Measurements from ENCODE around the gene NID1. TPM values are rescaled to one million over a fixed set of nuclear protein-coding genes. Genes with fewer than 3 reads are reported as not detected.

Gene NID1
- total RNA-seq, 2 experiments from 2014 or later: 0.05 TPM; not detected in 1

- CTCF ChIA-PET: interaction anchor here (1.5 to 2.4 kb wide), 3 partner anchors 12 to 97 kb away, joined by 3 to 10 read pairs (median 4); no protein-coding TSS in a partner anchor
- H3K4me1 Mint-ChIP-seq (ENCODE audit: low read depth): peaks cover 38% of the 10 kb centered on the region
Measured at GRCh38 chr1:235940285-235940684, 124.6 kb downstream of the NID1 start.

GRCh38 chr1:235939480-235939775 is 125.5 kb downstream of the NID1 start:
- ATAC-seq (no peak), DNase-seq (no peak)
- ChIA-PET CTCF (interaction anchor here (1.0 to 3.4 kb wide), 5 partner anchors 12 to 96 kb away, joined by 3 to 10 read pairs (median 4); no protein-coding TSS in a partner anchor), POLR2A (no interaction called here)
- no peaks in the 10 kb centered on the region for H3K9me3 Mint-ChIP-seq (ENCODE audit: insufficient read depth)
- peak overlapping the region; percentile 35 for H3K27ac Mint-ChIP-seq
- H3K4me3 Mint-ChIP-seq: no peak overlapping the region
- peaks cover 3% of the 10 kb centered on the region for H3K36me3 Mint-ChIP-seq (ENCODE audit: low read depth)
- H3K27me3 Mint-ChIP-seq (ENCODE audit: low read depth): peaks cover 3% of the 10 kb centered on the region
- H3K4me1 Mint-ChIP-seq (ENCODE audit: low read depth): peaks cover 42% of the 10 kb centered on the region

More at GRCh38 chr1:235940285-235940684, 124.6 kb downstream of the NID1 start:
- DNase-seq (no peak), ATAC-seq (no peak)
- H3K9me3 Mint-ChIP-seq (ENCODE audit: insufficient read depth): no peaks in the 10 kb centered on the region
- H3K27me3 Mint-ChIP-seq (ENCODE audit: low read depth): no peaks in the 10 kb centered on the region
- POLR2A ChIA-PET: no interaction called here
- no peak overlapping the region for H3K4me3 Mint-ChIP-seq
- peaks cover 3% of the 10 kb centered on the region for H3K36me3 Mint-ChIP-seq (ENCODE audit: low read depth)
- H3K27ac Mint-ChIP-seq: no peak overlapping the region

- DNase-seq: no peak
- ATAC-seq: peak; percentile 31
- Mint-ChIP-seq H3K27me3 (ENCODE audit: low read depth) (peaks cover 3% of the 10 kb centered on the region), H3K9me3 (ENCODE audit: insufficient read depth) (no peaks in the 10 kb centered on the region), H3K4me1 (ENCODE audit: low read depth) (peaks cover 42% of the 10 kb centered on the region), H3K4me3 (peak overlapping the region; percentile 41), H3K36me3 (ENCODE audit: low read depth) (peaks cover 3% of the 10 kb centered on the region), H3K27ac (peak overlapping the region; percentile 79)
- ChIA-PET CTCF (interaction anchor here (0.9 to 3.4 kb wide), 7 partner anchors 13 to 96 kb away, joined by 3 to 10 read pairs (median 3); partner anchors contain the start of gene LYST), POLR2A (interaction anchor here (1.1 kb wide), 1 partner anchor 15 kb away, joined by 3 read pairs; no protein-coding TSS in a partner anchor)
Measured at GRCh38 chr1:235938709-235939479, 126.0 kb downstream of the NID1 start.

GRCh38 chr1:235937123-235937522 is 127.8 kb downstream of the NID1 start:
- Mint-ChIP-seq H3K36me3 (ENCODE audit: low read depth) (peaks cover 3% of the 10 kb centered on the region), H3K4me1 (ENCODE audit: low read depth) (peaks cover 57% of the 10 kb centered on the region), H3K27ac (peak overlapping the region; percentile 67), H3K4me3 (no peak overlapping the region), H3K9me3 (ENCODE audit: insufficient read depth) (no peaks in the 10 kb centered on the region), H3K27me3 (ENCODE audit: low read depth) (peaks cover 3% of the 10 kb centered on the region)
- DNase-seq (no peak), ATAC-seq (no peak)
- POLR2A ChIA-PET: interaction anchor here (1.4 kb wide), 1 partner anchor 30 kb away, joined by 3 read pairs; no protein-coding TSS in a partner anchor
- CTCF ChIA-PET: interaction anchor here (3.4 kb wide), 1 partner anchor 72 kb away, joined by 10 read pairs; no protein-coding TSS in a partner anchor

- Mint-ChIP-seq H3K36me3 (ENCODE audit: low read depth) (peaks cover 3% of the 10 kb centered on the region), H3K4me1 (ENCODE audit: low read depth) (peaks cover 64% of the 10 kb centered on the region), H3K27me3 (ENCODE audit: low read depth) (peaks cover 3% of the 10 kb centered on the region), H3K27ac (no peak overlapping the region), H3K4me3 (no peak overlapping the region), H3K9me3 (ENCODE audit: insufficient read depth) (no peaks in the 10 kb centered on the region)
- CTCF ChIA-PET: interaction anchor here (1.0 to 1.5 kb wide), 2 partner anchors 12 to 36 kb away, joined by 3 to 4 read pairs; no protein-coding TSS in a partner anchor
- DNase-seq (no peak), ATAC-seq (no peak)
- POLR2A ChIA-PET: interaction anchor here (1.4 kb wide), 1 partner anchor 28 kb away, joined by 3 read pairs; no protein-coding TSS in a partner anchor
Measured at GRCh38 chr1:235935235-235936225, 129.4 kb downstream of the NID1 start.

GRCh38 chr1:235933766-235934116 is 131.1 kb downstream of the NID1 start:
- CTCF ChIA-PET: interaction anchor here (1.4 to 2.0 kb wide), 4 partner anchors 10 to 38 kb away, joined by 3 to 8 read pairs (median 4); no protein-coding TSS in a partner anchor
- no peak overlapping the region for H3K4me3 Mint-ChIP-seq
- H3K9me3 Mint-ChIP-seq (ENCODE audit: insufficient read depth): no peaks in the 10 kb centered on the region
- H3K4me1 Mint-ChIP-seq (ENCODE audit: low read depth): peaks cover 53% of the 10 kb centered on the region
- DNase-seq (no peak), ATAC-seq (no peak)
- peaks cover 3% of the 10 kb centered on the region for H3K36me3 Mint-ChIP-seq (ENCODE audit: low read depth)
- H3K27ac Mint-ChIP-seq: no peak overlapping the region
- POLR2A ChIA-PET: no interaction called here
- H3K27me3 Mint-ChIP-seq (ENCODE audit: low read depth): peaks cover 3% of the 10 kb centered on the region

GRCh38 chr1:235933017-235933765 is 131.7 kb downstream of the NID1 start:
- no peak for ATAC-seq
- ChIA-PET CTCF (interaction anchor here (1.0 to 2.0 kb wide), 5 partner anchors 9 to 39 kb away, joined by 3 to 8 read pairs (median 4); no protein-coding TSS in a partner anchor), POLR2A (no interaction called here)
- H3K4me1 Mint-ChIP-seq (ENCODE audit: low read depth): peaks cover 48% of the 10 kb centered on the region
- H3K27me3 Mint-ChIP-seq (ENCODE audit: low read depth): peaks cover 3% of the 10 kb centered on the region
- DNase-seq: no peak
- no peaks in the 10 kb centered on the region for H3K9me3 Mint-ChIP-seq (ENCODE audit: insufficient read depth)
- H3K27ac Mint-ChIP-seq: no peak overlapping the region
- H3K4me3 Mint-ChIP-seq: no peak overlapping the region
- no peaks in the 10 kb centered on the region for H3K36me3 Mint-ChIP-seq (ENCODE audit: low read depth)

- H3K27ac Mint-ChIP-seq: peak overlapping the region; percentile 35
- no peak for DNase-seq
- no peaks in the 10 kb centered on the region for H3K9me3 Mint-ChIP-seq (ENCODE audit: insufficient read depth)
- ChIA-PET CTCF (interaction anchor here (0.8 to 1.3 kb wide), 4 partner anchors 8 to 40 kb away, joined by 3 to 7 read pairs (median 4); no protein-coding TSS in a partner anchor), POLR2A (interaction anchor here (0.8 kb wide), 1 partner anchor 65 kb away, joined by 4 read pairs; the partner anchor contains the start of gene LYST)
- H3K27me3 Mint-ChIP-seq (ENCODE audit: low read depth): peaks cover 3% of the 10 kb centered on the region
- no peak overlapping the region for H3K4me3 Mint-ChIP-seq
- no peak for ATAC-seq
- no peaks in the 10 kb centered on the region for H3K36me3 Mint-ChIP-seq (ENCODE audit: low read depth)
- peaks cover 41% of the 10 kb centered on the region for H3K4me1 Mint-ChIP-seq (ENCODE audit: low read depth)
Measured at GRCh38 chr1:235932090-235932510, 132.8 kb downstream of the NID1 start.

GRCh38 chr1:235931171-235931738 is 133.6 kb downstream of the NID1 start:
- no peak overlapping the region for H3K4me3 Mint-ChIP-seq
- no peak overlapping the region for H3K27ac Mint-ChIP-seq
- POLR2A ChIA-PET: interaction anchor here (0.8 to 1.3 kb wide), 3 partner anchors 41 to 64 kb away, joined by 3 to 4 read pairs (median 4); partner anchors contain the start of gene LYST
- CTCF ChIA-PET: interaction anchor here (1.3 to 2.1 kb wide), 2 partner anchors 40 to 41 kb away, joined by 7 to 8 read pairs; no protein-coding TSS in a partner anchor
- DNase-seq (no peak), ATAC-seq (no peak)
- H3K36me3 Mint-ChIP-seq (ENCODE audit: low read depth): no peaks in the 10 kb centered on the region
- H3K4me1 Mint-ChIP-seq (ENCODE audit: low read depth): peaks cover 39% of the 10 kb centered on the region
- H3K27me3 Mint-ChIP-seq (ENCODE audit: low read depth): peaks cover 3% of the 10 kb centered on the region
- H3K9me3 Mint-ChIP-seq (ENCODE audit: insufficient read depth): no peaks in the 10 kb centered on the region

GRCh38 chr1:235930543-235930942 is 134.3 kb downstream of the NID1 start:
- ChIA-PET CTCF (interaction anchor here (0.6 to 2.1 kb wide), 3 partner anchors 13 to 41 kb away, joined by 3 to 8 read pairs (median 3); no protein-coding TSS in a partner anchor), POLR2A (interaction anchor here (1.3 kb wide), 1 partner anchor 63 kb away, joined by 3 read pairs; no protein-coding TSS in a partner anchor)
- no peak overlapping the region for H3K27ac Mint-ChIP-seq
- H3K4me3 Mint-ChIP-seq: no peak overlapping the region
- no peaks in the 10 kb centered on the region for H3K9me3 Mint-ChIP-seq (ENCODE audit: insufficient read depth)
- peaks cover 3% of the 10 kb centered on the region for H3K27me3 Mint-ChIP-seq (ENCODE audit: low read depth)
- ATAC-seq (no peak), DNase-seq (no peak)
- peaks cover 31% of the 10 kb centered on the region for H3K4me1 Mint-ChIP-seq (ENCODE audit: low read depth)
- no peaks in the 10 kb centered on the region for H3K36me3 Mint-ChIP-seq (ENCODE audit: low read depth)

Data from activated CD8-positive, alpha-beta T cell treated with anti-CD3 and anti-CD28 coated beads, Interleukin-2, amount 10 ng/mL, durations not matched to agents 7 days and 5 days (primary cell).